ENCODE data around the gene GPR45. TPM values are rescaled to one million over a fixed set of nuclear protein-coding genes. Genes with fewer than 3 reads are reported as not detected.
A peak's percentile ranks its signal among the peaks of the same experiment; 100 is the strongest.
"Not testable (repeated sequence)": the region's sequence is repeated elsewhere in the genome, so short reads cannot be mapped to it uniquely, and the experiment has no call there.

Gene GPR45
- total RNA-seq, 2 donors from 2014 or later = not detected

DNA sequence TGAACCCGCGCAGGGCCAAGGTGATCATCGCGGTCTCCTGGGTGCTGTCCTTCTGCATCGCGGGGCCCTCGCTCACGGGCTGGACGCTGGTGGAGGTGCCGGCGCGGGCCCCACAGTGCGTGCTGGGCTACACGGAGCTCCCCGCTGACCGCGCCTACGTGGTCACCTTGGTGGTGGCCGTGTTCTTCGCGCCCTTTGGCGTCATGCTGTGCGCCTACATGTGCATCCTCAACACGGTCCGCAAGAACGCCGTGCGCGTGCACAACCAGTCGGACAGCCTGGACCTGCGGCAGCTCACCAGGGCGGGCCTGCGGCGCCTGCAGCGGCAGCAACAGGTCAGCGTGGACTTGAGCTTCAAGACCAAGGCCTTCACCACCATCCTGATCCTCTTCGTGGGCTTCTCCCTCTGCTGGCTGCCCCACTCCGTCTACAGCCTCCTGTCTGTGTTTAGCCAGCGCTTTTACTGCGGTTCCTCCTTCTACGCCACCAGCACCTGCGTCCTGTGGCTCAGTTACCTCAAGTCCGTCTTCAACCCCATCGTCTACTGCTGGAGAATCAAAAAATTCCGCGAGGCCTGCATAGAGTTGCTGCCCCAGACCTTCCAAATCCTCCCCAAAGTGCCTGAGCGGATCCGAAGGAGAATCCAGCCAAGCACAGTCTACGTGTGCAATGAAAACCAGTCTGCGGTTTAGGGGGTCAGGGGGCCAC is 897 bp downstream of the GPR45 start:
- no peaks in the 10 kb centered on the region for H3K4me1 Mint-ChIP-seq (ENCODE audit: low read depth)
- H3K36me3 Mint-ChIP-seq (ENCODE audit: insufficient read depth in 2 of 2) = no peaks in the 10 kb centered on the region
- ATAC-seq (replicated peaks in 1 of 2) = no peak
- H3K9me3 Mint-ChIP-seq = no peaks in the 10 kb centered on the region
- H3K4me3 Mint-ChIP-seq = no peak overlapping the region
- H3K27me3 Mint-ChIP-seq (ENCODE audit: low read depth) = peaks cover 7% of the 10 kb centered on the region
- no peak overlapping the region for H3K27ac Mint-ChIP-seq
- no peak for DNase-seq

DNA sequence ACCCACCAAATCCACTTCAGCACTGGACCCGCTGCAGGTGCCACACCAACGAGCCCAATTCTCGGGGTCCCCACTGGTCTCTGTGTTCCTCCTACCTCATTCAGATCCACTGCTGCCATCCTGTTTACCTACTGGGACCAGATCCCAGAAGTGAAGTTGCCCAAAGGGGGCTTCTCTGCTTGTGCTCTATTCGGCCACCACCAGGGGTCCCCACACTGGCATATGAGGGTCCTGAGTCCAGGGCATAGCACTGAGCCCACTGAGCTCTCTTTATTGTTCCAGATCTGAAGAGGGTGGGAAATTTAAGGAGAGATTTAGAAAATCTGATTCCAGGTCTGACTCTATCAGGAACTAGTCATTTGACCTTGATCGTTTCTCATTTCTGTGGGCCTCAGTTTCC is 2.4 kb downstream of the GPR45 start:
- H3K27me3 Mint-ChIP-seq (ENCODE audit: low read depth) = peaks cover 3% of the 10 kb centered on the region

DNA sequence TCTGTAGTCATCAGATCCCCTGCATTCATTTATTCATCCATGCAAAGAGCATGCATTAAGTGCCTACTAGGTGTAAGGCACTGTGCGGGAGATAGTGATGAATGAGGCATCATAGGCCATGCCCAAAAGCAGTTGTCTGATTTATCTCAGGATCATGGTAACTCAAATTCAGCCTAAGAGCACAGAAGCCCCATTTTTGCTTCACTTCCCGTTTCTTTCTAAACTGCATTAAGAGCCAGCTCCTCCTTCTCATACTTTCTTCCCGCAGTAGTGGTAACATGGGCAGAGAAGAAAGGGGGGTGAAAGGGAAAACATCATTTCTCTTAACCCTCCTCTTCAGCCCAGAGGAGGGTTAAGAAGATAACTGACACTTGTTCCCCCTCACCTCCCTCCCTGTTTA is 2.9 kb downstream of the GPR45 start:
- Mint-ChIP-seq H3K4me3 (no peak overlapping the region), H3K27ac (no peak overlapping the region), H3K9me3 (no peaks in the 10 kb centered on the region), H3K36me3 (ENCODE audit: insufficient read depth in 2 of 2) (no peaks in the 10 kb centered on the region), H3K27me3 (ENCODE audit: low read depth) (no peaks in the 10 kb centered on the region), H3K4me1 (ENCODE audit: low read depth) (no peaks in the 10 kb centered on the region)
- ATAC-seq (replicated peaks in 1 of 2) (no peak), DNase-seq (no peak)

More for the DNA sequence above, 2.4 kb downstream of the GPR45 start:
- no peak overlapping the region for H3K4me3 Mint-ChIP-seq
- no peak for ATAC-seq (replicated peaks in 1 of 2)
- H3K9me3 Mint-ChIP-seq = no peaks in the 10 kb centered on the region
- no peaks in the 10 kb centered on the region for H3K36me3 Mint-ChIP-seq (ENCODE audit: insufficient read depth in 2 of 2)
- H3K27ac Mint-ChIP-seq = no peak overlapping the region
- peak in 1 of 2 donors; percentile 5 for DNase-seq
- no peaks in the 10 kb centered on the region for H3K4me1 Mint-ChIP-seq (ENCODE audit: low read depth)

DNA sequence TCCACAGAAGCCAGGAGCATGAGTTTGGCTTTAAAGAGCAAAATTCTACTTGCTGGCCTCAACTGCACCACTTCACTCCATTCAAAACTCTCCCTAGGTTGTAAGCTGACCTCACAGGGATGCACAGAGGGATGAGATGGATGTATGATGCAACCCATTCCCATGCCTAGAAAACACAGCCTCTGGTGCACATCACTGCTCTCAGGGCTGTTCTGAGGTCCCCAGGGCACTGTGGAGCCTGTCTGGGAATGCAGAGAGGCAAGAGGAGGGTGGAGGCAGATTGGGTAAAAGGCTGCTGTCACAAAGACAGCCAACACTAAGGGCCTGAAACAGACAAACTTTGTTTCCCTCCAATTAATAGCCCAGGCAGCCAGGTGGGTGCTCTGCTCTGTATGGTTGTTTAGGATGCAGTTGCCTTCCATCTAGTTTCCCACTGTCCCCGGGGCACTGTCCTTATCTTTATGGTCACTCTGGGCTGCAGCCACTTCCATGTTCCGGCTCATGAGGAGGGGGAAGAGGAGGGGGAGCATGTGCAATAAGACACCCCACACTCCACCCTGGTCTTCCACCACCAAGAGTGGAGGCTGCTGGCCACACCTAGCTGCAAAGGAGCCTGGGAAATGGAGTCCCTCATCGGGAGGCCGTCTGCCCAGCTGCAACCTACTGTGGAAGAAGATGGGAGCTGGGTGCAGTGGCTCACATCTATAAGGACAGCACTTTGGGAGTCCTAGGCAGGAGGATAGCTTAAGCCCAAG is 7.0 kb downstream of the GPR45 start:
- H3K4me3 Mint-ChIP-seq = no peak overlapping the region
- no peak overlapping the region for H3K27ac Mint-ChIP-seq
- H3K4me1 Mint-ChIP-seq (ENCODE audit: low read depth) = no peaks in the 10 kb centered on the region
- no peaks in the 10 kb centered on the region for H3K27me3 Mint-ChIP-seq (ENCODE audit: low read depth)
- H3K9me3 Mint-ChIP-seq = no peaks in the 10 kb centered on the region
- DNase-seq = no peak
- H3K36me3 Mint-ChIP-seq (ENCODE audit: insufficient read depth in 2 of 2) = no peaks in the 10 kb centered on the region
- ATAC-seq (replicated peaks in 1 of 2) = no peak

DNA sequence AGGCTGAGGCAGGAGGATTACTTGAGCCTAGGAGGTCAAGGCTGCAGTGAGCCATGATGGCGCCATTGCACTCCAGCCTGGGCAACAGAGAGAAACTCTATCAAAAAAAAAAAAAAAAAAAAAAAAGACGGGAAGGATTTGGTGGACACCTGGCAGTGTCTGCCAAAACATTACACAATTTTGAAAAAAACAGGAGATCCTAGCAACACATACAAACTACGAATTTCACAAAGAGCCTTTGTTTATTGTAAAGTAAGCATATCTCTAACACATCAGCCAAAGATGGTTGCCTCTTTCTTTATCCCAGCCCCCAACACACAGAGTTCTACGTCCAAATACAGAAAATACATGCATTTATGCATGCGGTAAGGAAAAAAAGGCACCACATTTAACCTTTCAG is 7.6 kb downstream of the GPR45 start:
- no peaks in the 10 kb centered on the region for H3K27me3 Mint-ChIP-seq (ENCODE audit: low read depth)
- no peaks in the 10 kb centered on the region for H3K9me3 Mint-ChIP-seq
- H3K36me3 Mint-ChIP-seq (ENCODE audit: insufficient read depth in 2 of 2) = no peaks in the 10 kb centered on the region
- no peak for DNase-seq
- no peaks in the 10 kb centered on the region for H3K4me1 Mint-ChIP-seq (ENCODE audit: low read depth)
- no peak for ATAC-seq (replicated peaks in 1 of 2)
- no peak overlapping the region for H3K27ac Mint-ChIP-seq
- no peak overlapping the region for H3K4me3 Mint-ChIP-seq

DNA sequence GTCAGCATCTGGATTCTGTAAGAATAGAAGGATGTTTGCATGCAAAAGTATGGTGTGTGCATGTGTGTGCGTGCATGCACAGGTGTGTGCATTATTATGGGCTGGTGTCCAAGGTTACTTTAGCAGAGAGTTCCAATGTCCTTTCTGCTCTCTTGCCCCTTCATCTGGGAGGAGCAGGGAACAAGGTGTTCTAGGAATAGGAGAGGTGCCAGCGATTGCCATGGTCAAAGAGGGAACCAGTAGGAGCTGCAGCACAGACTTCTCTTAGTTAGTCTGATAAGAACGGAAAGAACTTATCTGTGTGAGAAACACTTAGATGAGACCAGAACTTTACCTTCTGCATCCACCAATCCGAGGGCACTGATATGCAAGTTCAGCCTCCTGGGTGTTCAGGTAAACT is 8.3 kb downstream of the GPR45 start:
- DNase-seq (no peak), ATAC-seq (replicated peaks in 1 of 2) (no peak)
- Mint-ChIP-seq H3K36me3 (ENCODE audit: insufficient read depth in 2 of 2) (no peaks in the 10 kb centered on the region), H3K4me1 (ENCODE audit: low read depth) (no peaks in the 10 kb centered on the region), H3K9me3 (no peaks in the 10 kb centered on the region), H3K27ac (no peak overlapping the region), H3K27me3 (ENCODE audit: low read depth) (no peaks in the 10 kb centered on the region), H3K4me3 (no peak overlapping the region)

DNA sequence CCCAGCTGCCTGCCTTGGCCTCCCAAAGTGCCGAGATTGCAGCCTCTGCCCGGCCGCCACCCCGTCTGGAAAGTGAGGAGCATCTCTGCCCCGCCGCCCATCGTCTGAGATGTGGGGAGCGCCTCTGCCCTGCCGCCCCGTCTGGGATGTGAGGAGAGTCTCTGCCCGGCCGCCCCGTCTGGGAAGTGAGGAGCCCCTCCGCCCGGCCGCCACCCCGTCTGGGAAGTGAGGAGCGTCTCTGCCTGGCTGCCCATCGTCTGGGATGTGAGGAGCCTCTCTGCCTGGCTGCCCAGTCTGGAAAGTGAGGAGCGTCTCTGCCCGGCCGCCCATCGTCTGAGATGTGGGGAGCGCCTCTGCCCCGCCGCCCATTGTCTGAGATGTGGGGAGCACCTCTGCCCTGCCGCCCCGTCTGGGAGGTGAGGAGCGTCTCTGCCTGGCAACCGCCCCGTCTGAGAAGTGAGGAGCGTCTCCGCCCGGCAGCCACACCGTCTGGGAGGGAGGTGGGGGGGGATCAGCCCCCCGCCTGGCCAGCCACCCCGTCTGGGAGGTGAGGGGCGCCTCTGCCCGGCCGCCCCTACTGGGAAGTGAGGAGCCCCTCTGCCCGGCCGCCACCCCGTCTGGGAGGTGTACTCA is 9.6 kb downstream of the GPR45 start:
- H3K27me3 Mint-ChIP-seq (ENCODE audit: low read depth); H3K36me3 Mint-ChIP-seq (ENCODE audit: insufficient read depth in 2 of 2); ATAC-seq (replicated peaks in 1 of 2); H3K9me3 Mint-ChIP-seq; H3K27ac Mint-ChIP-seq; DNase-seq; H3K4me3 Mint-ChIP-seq; H3K4me1 Mint-ChIP-seq (ENCODE audit: low read depth): not testable (repeated sequence)

DNA sequence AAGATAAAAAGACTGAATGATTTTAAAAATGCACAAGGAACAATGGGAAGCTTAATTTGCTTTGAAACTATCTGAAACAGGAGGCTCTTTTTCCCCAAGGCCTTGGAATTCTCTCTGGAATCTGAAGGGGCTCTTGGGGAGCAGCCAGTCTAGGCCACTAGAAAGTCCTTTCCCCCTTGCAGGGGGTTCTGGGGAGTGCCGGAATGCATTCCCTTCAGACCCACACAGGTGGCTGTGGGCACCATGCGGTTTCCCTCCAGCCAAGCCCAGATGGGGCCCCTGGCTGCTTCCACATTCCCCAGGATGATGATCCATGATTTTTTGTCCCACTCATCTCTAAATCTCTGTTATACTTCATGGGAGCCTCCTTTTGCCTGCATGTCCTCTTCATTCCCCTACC is 10.7 kb downstream of the GPR45 start:
- no peak overlapping the region for H3K4me3 Mint-ChIP-seq

DNA sequence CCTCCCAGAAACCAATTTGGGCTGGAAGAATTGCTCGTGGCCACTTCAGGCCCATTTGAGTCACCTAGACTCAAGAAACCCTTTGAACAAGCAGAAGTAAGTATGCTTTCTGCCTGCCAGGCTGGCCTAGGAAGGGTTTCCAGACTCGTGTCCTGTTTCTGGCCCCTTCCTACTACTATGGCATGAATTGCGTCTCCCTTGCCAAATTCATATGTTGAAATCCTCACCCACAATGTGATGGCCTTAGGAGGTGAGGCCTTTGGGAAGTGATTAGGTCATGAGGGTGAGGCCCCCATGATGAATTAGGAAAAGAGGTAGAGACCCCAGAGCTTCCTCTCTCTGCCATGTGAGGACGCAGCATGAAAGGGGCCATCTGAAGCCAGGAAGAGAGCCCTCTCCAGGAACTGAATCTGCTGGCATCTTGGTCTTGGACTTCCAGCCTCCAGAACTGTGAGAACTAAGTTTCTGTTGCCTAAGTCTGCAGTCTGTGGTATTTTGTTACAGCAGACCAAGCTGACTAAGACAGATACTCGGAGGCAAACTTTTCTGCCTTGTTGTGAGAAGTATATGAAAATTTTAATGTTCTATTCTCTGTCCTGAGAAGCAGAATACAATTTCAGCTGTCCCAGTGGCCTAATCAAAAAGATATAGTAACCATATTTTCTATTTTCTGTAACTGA is 13.1 kb downstream of the GPR45 start:
- Mint-ChIP-seq H3K4me1 (ENCODE audit: low read depth) (no peaks in the 10 kb centered on the region), H3K36me3 (ENCODE audit: insufficient read depth in 2 of 2) (no peaks in the 10 kb centered on the region), H3K4me3 (no peak overlapping the region), H3K27ac (no peak overlapping the region), H3K9me3 (no peaks in the 10 kb centered on the region), H3K27me3 (ENCODE audit: low read depth) (peaks cover 4% of the 10 kb centered on the region)
- ATAC-seq (replicated peaks in 1 of 2) (no peak), DNase-seq (no peak)

More for the DNA sequence above, 10.7 kb downstream of the GPR45 start:
- H3K27ac Mint-ChIP-seq = no peak overlapping the region
- no peaks in the 10 kb centered on the region for H3K9me3 Mint-ChIP-seq
- no peaks in the 10 kb centered on the region for H3K27me3 Mint-ChIP-seq (ENCODE audit: low read depth)
- DNase-seq (no peak), ATAC-seq (replicated peaks in 1 of 2) (no peak)
- no peaks in the 10 kb centered on the region for H3K4me1 Mint-ChIP-seq (ENCODE audit: low read depth)
- H3K36me3 Mint-ChIP-seq (ENCODE audit: insufficient read depth in 2 of 2) = no peaks in the 10 kb centered on the region

DNA sequence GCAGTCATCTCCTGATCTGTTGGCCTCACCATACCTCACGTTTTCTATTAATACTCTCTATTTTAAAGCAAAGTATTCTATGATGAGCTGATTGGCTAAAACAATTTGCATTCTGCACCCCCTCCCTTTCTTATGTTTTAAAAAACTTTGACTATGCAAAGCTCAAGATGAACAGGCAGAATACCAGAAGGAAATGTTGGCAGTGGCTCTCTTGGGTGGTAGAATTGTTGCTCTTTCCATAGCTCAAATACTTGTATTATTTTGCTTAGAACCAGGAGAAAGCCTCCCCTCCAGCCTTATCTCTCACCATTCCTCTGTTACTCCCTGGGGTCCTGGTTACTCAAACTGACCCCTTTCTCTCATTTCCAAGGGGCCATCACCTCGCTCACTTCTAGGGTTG is 14.4 kb downstream of the GPR45 start:
- ATAC-seq (replicated peaks in 1 of 2) (no peak), DNase-seq (no peak)
- H3K27me3 Mint-ChIP-seq (ENCODE audit: low read depth) = peaks cover 4% of the 10 kb centered on the region
- no peaks in the 10 kb centered on the region for H3K36me3 Mint-ChIP-seq (ENCODE audit: insufficient read depth in 2 of 2)
- no peaks in the 10 kb centered on the region for H3K4me1 Mint-ChIP-seq (ENCODE audit: low read depth)
- H3K27ac Mint-ChIP-seq = no peak overlapping the region
- no peak overlapping the region for H3K4me3 Mint-ChIP-seq
- H3K9me3 Mint-ChIP-seq = no peaks in the 10 kb centered on the region

DNA sequence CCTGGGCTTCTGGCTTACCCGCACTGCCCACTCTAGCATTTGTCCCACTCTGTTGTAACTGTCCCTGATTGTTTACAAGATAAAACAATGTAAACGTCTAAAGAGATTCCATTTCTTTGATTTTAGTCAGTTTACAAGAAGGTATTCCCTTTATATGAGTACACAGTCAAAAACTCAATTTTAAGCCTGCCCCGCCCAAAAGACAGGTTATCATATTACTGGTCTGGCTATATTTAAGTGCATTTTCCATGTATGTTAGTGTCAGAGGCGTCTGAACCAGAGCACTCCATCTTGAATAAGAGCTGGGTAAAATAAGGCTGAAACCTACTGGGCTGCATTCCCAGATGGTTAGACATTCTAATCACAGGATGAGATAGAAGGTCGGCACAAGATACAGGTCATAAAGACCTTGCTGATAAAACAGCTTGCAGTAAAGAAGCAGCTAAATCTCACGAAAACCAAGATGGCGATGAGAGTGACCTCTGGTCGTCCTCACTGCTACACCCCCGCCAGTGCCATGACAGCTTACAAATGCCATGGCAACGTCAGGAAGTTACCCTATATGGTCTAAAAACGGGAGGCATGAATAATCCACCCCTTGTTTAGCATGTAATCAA is 15.0 kb downstream of the GPR45 start:
- Mint-ChIP-seq H3K9me3 (no peaks in the 10 kb centered on the region), H3K36me3 (ENCODE audit: insufficient read depth in 2 of 2) (no peaks in the 10 kb centered on the region), H3K27ac (no peak overlapping the region), H3K27me3 (ENCODE audit: low read depth) (peaks cover 4% of the 10 kb centered on the region), H3K4me1 (ENCODE audit: low read depth) (no peaks in the 10 kb centered on the region), H3K4me3 (no peak overlapping the region)
- ATAC-seq (replicated peaks in 1 of 2) = no peak
- no peak for DNase-seq

DNA sequence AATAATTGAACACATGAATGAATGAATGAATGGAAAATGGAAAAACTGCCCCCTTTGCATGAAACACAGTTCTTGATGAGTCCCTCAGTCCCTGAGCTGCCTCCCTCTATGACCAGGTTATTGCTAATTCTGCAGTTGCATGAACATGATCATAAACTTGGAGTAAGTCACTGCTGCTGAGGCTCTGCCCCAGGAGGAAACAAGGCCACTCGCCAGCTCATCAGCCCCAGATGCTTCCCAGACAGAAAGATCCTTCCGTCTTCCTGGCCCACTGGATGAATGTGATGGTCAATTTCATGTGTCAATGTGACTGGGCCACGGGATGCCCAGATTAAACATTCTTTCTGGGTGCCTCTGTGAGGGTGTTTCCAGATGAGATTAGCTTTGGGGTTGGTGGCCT is 16.4 kb downstream of the GPR45 start:
- Mint-ChIP-seq H3K36me3 (ENCODE audit: insufficient read depth in 2 of 2) (no peaks in the 10 kb centered on the region), H3K9me3 (no peaks in the 10 kb centered on the region), H3K27me3 (ENCODE audit: low read depth) (peaks cover 4% of the 10 kb centered on the region), H3K4me3 (no peak overlapping the region), H3K27ac (no peak overlapping the region), H3K4me1 (ENCODE audit: low read depth) (peaks cover 2% of the 10 kb centered on the region)
- DNase-seq (no peak), ATAC-seq (replicated peaks in 1 of 2) (no peak)

All from activated T-cell treated with anti-CD3 and anti-CD28 coated beads, Interleukin-2, amount 50 U/mL, for 72 hours (primary cell).